CMK (cell line): ENCODE results near the gene TWSG1.
"Not testable (repeated sequence)": the region's sequence is repeated elsewhere in the genome, so short reads cannot be mapped to it uniquely, and the experiment has no call there.

Source experiments
- DNase-seq: peaks from one replicate; pipeline ENCODE4 v3.0.0-alpha.2; 2010; ENCODE audit warnings: low read depth

Gene TWSG1

DNA sequence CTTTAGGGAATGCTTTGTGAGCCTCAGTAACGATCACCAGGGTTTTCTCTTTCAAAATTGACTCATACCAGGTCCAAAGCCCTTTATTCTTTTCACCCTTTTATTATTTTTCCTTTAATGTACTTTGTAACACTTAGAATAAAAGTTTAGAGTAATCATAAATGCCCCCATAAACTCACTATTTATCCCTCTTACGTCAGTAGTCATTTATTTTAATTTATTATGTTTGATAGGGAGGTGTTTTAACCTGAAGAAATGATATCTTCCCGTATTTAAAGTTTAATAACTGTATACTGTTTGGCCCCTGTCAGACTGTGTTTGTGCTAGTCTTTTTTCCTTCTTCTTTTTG is 1.1 kb downstream of the TWSG1 start:
- DNase-seq: no peak

DNA sequence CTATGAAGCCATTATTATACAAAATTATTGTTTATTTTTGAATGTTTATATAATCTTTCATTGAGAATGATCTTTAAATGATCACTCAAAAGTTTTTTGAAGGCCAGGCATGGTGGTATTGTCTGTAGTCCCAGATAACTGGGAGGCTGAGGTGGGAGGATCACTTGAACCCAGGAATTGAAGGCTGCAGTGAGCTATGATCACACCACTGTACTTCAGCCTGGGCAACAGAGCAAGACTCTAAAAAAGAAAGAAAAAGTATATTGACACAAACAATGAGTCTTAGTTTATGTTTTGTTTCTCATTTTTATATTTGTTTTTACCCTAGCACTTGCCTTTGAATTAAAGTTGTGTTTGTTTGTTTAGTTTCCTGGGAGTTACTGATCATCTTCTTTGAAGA is 2.3 kb downstream of the TWSG1 start:
- DNase-seq: no peak

DNA sequence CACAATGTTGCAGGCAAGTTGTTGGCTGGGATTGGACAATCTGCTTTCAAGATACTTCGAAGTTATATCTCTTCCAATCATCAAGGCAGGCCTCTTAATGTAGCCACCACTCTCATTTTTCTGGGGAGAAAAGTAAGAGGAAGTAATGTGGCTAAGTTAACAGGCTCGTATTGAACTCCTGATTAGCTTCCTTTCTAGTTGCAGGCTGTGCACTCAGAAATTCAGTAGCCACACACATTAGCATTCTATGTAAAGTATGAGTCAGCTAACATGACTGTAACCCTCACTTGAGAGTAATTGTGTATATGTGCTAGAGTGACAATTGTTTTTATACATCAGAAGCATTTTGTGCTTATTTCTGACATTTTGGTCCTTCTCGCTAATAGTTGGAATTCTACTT is 3.3 kb downstream of the TWSG1 start:
- DNase-seq: peak; percentile 34

DNA sequence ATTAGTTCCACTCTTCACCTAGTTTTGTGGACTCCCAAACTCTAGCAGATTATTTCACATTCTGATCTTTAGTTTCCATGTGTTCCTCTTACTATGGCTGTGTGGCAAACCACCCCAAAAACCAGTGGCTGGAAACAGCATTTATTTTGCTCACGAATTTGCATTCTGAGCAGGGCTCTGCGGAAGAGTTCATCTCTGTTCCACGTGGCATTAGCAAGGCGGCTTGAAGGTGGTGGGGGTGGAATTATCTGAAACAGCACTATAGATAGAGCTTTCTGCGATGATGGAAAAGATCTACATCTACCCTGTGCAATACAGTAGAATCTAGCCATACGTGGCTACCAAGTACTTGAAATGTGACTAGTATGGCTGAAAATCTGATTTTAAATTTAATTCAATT is 5.9 kb downstream of the TWSG1 start:
- DNase-seq: no peak

DNA sequence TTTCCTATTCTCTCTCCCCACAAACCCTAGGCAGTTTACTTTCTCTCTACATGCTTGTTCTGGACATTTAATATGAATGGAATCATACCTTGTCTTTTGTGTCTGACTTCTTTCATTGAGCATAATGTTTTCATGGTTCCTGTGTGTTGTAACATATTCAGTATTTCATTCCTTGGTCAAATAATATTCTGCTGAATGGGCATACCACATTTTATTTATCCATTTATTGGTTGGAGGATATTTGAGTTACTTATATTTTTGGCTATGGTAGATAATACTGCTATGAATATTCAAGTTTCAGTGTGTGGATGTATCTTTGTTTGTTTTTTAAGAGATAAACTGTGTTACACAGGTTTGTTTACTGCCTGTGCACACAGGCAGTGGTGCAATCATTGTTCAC is 9.0 kb downstream of the TWSG1 start:
- DNase-seq: no peak

DNA sequence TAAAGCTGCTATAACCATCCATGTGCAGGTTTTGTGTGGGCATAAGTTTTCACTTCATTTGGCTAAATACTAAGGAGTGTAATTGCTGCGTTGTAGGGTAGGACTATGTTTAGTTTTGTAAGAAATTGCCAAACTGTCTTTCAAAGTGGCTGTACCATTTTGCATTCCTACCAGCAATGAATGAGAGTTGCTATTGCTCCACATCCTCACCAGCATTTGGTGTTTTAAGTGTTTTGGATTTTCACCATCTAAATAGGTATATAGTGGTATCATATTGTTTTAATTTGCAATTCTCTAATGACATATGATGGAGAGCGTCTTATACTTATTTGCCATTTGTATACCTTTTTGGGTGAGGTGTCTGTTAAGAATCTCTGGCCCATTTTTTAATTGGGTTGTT is 12.2 kb downstream of the TWSG1 start:
- no peak for DNase-seq

DNA sequence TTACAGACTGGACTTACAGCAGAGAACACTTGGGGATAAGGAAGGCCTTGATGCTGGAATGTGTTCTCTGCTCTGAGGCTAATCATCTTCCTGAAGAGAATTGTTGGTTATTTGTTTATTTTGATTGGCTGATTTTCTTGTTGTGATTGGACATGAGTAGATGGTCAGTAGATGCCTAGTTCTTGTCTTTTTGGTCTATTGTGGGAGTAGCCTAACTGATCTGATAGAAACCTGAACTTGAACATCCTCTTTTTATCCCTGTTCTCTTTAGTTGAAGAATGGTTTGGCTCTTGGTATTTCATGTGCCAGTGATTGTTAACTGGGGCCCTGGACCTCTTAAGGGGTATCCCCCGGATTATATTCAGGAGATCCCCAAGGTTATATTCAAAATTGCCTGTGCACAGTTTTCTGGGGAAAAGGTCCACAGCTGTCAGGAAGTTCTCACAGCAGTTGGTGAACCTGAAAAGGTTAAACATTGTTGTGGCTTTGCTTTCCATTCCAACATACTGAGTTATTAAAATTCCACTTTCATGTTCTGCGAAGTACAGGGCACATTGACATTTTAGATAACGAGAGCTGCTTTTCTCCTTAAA is 13.6 kb downstream of the TWSG1 start:
- no peak for DNase-seq

DNA sequence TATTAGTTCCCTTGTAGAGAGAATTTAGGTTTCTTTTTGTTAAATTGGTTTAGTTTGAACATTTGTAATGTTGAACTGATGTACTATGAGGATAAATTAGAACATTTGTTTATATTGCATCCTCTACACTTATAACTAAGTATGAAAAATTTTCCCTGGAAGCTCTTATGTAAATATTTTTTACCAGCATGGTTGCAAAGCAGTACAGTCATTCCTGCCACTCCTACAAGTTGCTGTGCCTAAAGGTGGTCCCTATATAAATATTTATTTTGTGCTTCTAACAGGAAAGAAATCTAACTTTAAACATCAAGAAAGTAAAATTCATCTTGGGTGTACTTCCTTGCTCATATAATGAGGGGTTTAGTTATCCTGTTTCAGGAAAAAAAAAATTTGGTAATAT is 14.2 kb downstream of the TWSG1 start:
- no peak for DNase-seq

DNA sequence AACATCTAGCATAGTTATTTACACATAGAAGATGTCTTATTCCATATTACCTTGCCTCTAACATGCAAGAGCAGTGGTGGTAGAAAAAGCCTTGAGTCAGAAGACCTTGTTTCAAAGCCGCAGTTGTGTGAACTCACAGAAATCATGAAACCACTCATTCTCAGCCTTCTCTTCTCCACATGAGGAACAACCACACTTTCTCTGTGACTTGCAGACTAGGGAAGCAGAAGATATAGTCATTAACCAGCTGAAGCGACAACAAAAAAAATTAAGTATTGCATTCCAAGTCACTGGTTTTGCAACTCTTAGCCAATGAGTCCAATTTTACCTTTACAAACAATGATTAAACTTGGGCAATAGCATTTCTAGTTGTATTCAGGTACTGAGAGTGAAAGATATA is 19.0 kb downstream of the TWSG1 start:
- no peak for DNase-seq

DNA sequence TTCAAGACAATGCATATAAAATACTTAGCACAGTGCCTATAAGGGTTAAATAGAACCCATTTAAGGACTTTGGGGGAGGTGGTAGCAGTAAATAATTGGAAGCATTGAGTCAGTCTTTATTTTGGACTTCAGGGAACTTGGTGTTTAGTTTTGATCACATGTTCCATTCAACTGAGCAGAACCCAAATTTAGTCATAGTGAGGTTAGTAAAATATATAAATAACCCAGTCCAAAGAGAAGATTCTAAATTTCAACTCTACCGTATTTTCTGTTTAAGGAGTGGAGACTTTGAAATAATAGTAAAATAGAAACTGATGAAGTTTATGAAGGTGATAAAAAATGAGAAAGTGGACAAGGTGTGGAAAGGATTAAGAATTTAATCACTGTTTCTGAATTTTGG is 19.7 kb downstream of the TWSG1 start:
- DNase-seq: no peak

DNA sequence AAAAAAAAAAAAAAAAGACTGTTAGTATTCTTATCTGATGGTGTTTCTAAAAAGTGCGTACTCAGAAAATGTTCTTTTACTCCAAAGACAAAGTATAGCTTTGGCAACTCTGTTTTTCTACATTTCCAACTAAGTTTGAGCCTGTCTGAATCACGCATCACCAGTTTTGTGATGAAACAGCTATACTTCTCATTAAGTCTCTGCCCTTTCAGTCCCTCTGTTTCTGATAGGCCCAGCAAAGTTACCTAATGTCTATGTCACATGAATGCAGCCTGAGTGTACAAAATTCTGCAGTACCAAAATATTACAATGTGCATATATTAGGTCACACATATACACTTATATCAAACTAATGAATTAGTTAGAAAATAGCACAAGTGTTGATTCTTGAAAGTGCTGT is 22.4 kb downstream of the TWSG1 start:
- DNase-seq: no peak

DNA sequence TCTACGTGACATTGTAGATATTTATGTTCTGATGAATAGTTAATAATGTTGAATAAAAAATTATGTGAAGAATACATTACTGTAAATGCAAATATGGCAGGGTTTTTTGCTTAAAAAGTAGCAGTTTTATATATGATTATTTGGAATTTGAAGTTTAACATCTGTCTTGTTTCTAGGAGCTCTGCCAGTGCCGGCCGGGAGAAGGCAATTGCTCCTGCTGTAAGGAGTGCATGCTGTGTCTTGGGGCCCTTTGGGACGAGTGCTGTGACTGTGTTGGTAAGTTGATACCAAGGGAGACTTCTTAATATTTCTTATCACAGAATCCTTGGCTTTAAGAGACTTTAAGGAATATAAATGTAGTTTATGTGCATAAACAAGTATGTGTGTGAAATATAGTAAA is 25.2 kb downstream of the TWSG1 start:
- no peak for DNase-seq

DNA sequence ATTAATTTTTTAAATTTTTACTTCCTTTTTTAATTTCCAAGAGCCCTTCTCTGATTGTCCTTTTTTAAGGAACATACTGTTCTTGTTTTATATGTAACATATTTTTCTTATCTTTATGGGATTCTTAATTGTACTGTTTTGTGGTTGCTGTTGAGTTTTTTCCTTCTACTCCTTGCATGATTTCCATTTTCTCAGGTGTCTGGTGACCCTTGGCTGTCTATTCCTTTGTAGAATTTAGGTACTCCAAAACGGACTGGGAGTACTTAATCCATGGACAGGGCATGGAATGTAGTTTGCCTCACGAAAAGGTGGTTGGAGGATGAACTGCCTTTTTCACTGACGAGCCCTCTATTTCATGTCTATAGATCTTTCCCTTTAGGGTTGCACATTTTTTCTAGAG is 26.6 kb downstream of the TWSG1 start:
- DNase-seq: no peak

DNA sequence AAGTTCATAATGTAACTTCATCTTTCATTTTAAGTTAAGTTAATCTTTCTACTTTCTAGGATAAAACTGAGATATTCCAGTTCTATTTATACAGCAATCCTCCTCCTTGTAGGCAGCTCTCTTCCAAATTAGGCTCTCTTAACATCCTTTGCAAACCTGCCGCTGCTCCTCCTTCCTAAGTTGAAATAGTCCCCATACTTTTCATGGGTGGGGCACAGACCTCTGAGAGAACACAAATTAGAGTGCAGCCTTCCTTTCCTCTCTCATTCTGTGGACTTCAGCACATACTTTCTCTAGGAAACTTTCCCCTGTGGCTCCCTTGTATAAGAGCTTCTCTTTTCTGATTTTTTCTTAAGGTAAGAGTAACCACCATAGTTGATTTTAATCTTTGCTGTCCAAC is 28.3 kb downstream of the TWSG1 start:
- DNase-seq: no peak

DNA sequence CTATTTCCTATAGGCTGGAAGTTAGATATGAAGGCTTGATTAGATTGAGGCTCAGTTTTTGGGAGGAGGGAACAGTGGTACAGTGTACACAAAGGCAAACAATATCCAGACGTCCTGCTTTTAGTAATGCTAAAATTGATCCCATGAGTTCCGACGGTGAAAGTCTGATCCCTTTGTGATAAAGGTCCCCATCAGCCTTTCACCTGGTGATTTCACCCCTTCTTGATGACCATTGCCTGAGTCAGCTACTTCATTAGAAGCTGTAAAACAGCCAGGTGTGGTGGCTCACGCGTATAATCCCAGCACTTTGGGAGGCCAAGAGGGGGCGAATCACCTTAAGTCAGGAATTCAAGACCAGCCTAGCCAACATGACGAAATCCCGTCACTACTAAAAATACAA is 29.7 kb downstream of the TWSG1 start:
- DNase-seq: no peak

DNA sequence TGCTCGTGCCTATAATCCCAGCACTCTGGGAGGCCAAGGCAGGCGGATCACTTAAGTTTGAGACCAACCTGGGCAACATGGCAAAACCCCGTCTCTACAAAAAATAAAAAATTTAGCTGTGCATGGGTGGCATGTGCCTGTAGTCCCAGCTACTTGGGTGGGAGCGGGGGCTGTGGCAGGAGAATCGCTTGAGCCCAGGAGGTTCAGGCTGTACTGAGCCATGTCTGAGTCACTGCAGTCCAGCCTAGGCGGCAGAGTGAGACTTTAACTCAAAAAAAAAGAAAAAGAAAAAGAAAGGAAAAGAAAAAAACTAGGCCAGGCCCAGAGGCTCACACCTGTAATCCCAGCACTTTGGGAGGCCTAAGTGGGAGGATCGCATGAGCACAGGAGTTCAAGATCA is 30.8 kb downstream of the TWSG1 start:
- no peak for DNase-seq

DNA sequence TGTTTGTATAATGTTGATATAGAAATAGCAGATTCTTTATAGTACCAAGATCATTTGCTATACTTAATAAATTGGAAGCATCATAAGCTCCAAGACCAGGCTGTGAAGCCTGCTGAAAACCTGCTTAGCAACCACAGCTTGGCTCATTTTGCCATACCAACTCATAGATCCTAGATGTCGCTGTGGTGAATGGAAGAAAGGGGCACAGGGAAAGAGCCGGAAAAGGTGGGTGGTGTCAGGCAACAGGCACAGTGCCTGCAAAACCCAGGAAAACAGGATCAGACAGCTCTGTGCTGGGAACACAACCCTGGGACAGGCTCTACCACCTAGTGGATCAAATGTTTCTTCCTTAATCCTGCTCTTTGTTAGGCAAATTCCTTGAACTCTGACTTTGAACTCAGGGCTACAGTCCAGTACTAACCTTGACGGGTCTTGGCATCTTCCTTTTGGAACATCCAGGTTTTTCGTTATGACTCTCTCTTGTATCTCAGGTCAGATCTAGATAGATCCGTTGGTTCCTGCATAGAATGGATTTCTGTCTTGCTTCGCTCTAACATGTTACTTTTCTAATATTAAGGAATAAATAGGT is 31.6 kb downstream of the TWSG1 start:
- DNase-seq: no peak

DNA sequence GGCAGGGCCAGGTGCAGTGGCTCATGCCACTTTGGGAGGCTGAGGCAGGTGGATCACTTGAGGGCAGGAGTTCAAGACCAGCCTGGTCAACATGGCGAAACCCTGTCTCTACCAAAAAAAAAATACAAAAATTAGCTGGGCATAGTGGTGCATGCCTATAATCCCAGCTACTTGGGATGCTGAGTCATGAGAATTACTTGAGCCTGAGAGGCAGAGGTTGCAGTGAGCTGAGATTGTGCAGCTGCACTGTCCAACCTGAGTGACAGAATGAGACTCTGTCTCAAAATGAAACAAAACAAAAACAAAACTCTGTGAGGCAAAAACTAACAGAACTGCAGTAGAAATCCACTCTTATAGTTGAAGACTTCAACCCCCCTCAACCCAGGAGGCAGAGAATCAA is 38.7 kb downstream of the TWSG1 start:
- not testable (repeated sequence) for DNase-seq

DNA sequence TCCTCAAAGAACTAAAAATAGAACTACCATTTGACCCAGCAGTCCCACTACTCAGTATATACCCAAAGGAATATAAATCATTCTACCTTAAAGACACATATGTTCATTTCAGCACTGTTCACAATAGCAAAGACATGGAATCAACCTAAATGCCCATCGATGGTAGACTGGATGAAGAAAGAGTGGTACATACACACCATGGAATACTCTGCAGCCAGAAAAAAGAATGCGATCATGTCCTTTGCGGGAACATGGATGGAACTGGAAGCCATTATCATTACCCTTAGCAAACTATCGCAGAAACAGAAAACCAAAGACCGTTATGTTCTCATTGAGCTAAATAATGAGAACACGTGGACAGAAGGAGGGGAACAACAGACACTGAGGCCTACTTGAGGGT is 44.5 kb downstream of the TWSG1 start:
- no peak for DNase-seq

DNA sequence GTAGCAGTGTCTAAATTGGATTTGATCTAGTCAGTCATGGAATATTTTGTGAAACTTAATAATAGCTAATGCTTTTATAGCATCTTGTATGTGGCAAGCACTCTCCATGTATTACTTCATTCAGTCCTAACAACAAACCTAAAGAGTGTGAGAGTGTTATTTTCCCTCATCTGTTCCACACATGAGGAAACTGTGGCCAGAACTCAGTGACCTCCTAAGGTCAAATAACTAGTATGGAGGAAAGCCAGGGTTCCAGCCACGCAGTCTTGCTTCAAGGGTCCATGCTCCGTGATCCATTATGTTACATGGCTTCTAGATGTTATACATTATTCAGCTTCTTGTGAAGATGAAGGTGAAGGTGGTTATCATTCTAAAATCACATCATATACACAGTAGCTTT is 45.5 kb downstream of the TWSG1 start:
- DNase-seq: no peak

DNA sequence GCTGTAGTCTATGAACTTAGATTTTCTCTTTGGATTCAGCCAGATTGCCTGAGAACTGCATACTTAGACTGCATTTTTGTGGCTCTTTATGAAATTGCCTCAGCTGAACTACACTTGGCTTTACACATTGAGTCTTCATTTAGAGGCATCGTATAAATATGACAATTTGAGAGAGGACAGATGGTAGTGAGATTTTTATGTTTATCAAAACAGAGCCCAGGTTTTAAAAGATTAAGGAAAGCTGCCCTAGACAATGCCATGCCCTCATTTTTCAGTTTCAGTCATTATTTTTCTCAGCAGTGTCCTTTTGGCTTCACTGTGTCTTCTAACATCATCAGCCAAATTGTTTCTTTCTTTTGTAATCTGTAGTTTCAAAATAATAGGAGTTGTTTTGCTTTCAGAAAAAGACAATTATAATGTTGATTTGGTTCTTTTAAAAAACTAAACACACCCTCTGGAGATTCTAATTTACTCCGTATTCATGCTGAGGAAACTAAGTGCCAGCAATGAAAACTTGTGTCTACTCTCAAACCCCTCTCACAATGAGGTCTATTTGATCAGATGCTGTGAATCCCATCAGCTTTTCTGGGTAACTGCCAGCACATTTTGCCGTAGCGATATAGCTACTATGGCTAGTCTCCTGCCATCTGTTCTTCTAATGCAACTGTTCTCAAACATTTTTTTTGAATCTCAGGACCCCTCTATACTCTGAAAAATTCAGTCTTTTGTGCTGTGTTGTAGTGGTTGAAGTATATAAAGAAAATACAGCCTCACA is 46.2 kb downstream of the TWSG1 start:
- DNase-seq: no peak

DNA sequence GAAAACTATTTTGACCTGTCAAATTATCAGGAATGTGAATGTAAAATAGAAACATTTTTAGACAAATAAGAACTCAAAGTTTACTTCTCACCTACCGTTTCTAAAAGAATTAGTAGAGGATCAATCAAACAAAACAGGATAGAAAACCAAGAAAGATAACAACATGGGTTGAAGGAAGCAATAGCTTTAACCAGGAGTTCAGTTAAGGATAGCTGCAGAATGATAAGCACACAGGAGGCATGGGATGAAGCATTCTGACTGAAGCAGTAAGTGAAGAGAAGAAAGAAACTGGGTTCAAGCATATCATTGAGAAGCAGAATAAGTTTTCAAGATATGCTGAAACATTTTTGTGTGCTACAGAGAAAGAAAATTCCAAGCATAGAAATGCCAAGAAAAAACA is 52.3 kb downstream of the TWSG1 start:
- no peak for DNase-seq

DNA sequence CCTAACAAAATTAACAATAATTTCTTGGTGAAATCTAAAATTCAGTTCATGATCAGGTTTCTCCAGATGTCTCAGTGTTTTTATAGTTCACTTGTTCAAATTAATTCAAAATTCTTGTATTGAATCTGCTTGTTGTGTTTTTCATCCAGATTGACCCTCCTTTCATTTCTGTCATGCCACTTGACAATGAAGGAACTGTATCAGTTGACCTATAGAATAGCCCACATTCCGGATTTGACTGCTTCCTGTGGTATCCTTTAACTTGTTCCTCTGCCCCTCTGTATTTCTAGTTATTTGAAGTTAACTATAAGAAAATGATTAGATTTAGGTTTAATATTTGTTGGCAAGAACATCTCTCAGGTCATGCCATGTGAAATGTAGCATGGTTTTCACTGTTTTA is 53.3 kb downstream of the TWSG1 start:
- DNase-seq: no peak

DNA sequence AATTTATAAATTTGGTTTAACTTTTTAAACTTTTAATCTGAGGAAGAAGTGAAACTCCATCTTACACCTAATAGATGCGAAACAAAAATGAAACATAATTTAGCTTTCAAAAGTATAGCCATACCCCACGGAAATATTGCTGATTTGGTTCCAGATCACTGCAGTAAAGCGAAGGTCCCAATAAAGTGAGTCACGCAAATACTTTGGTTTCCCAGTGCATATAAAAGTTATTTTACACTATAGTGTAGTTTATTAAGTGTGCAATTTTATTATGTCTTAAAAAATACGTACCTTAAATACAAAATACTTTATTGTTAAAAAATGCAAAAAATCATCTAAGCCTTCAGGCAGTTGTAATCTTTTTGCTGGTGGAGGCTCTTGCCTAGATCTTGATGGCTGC is 55.1 kb downstream of the TWSG1 start:
- no peak for DNase-seq
